HEK293 (cell line): ENCODE measurements around the gene C1orf198.
A peak's percentile ranks its signal among the peaks of the same experiment; 100 is the strongest.

Experiments used
- HOXC10 ChIP-seq: sonication (generic); formaldehyde crosslinking; IDR thresholded peaks from 2 replicates; pipeline ENCODE4 v1.8.1; 2023; ENCODE audit warnings: mild to moderate bottlenecking, missing genetic modification reagents
- KLF17 ChIP-seq: fragments of 450-650 bp; formaldehyde crosslinking; IDR thresholded peaks from 2 replicates; pipeline ENCODE4 v1.5.1; 2016; ENCODE audit warnings: missing biosample characterization, missing genetic modification characterization
- PRDM1 ChIP-seq: fragments of 450-650 bp; formaldehyde crosslinking; IDR thresholded peaks from 2 replicates; pipeline ENCODE4; 2016; ENCODE audit warnings: missing biosample characterization, missing genetic modification characterization
- PRDM6 ChIP-seq: fragments of 450-650 bp; formaldehyde crosslinking; IDR thresholded peaks from 2 replicates; pipeline ENCODE4 v1.5.1; 2017; ENCODE audit warnings: missing biosample characterization, missing genetic modification characterization
- ZFP69B ChIP-seq: fragments of 450-650 bp; formaldehyde crosslinking; IDR thresholded peaks from 2 replicates; pipeline ENCODE4 v1.5.1; 2016; ENCODE audit warnings: missing biosample characterization, missing genetic modification characterization
- ZNF114 ChIP-seq: fragments of 450-650 bp; formaldehyde crosslinking; IDR thresholded peaks from 2 replicates; pipeline ENCODE4 v1.5.0; 2017; ENCODE audit warnings: missing biosample characterization, missing genetic modification characterization
- ZNF132 ChIP-seq: fragments of 450-650 bp; formaldehyde crosslinking; IDR thresholded peaks from 2 replicates; pipeline ENCODE4 v1.5.1; 2017; ENCODE audit warnings: missing biosample characterization, missing genetic modification characterization, borderline replicate concordance
- ZNF26 ChIP-seq: fragments of 450-650 bp; formaldehyde crosslinking; IDR thresholded peaks from 2 replicates; pipeline ENCODE4 v1.5.1; 2016; ENCODE audit warnings: missing biosample characterization, missing genetic modification characterization
- ZNF292 ChIP-seq: fragments of 450-650 bp; formaldehyde crosslinking; IDR thresholded peaks from 2 replicates; pipeline ENCODE4 v1.5.1; 2016; ENCODE audit warnings: low read depth, missing biosample characterization, missing genetic modification characterization, borderline replicate concordance
- ZNF394 ChIP-seq: fragments of 450-650 bp; formaldehyde crosslinking; IDR thresholded peaks from 2 replicates; pipeline ENCODE4 v1.5.1; 2016; ENCODE audit warnings: missing biosample characterization, missing genetic modification characterization, mild to moderate bottlenecking, moderate library complexity, borderline replicate concordance
- ZNF404 ChIP-seq: fragments of 450-650 bp; formaldehyde crosslinking; IDR thresholded peaks from 2 replicates; pipeline ENCODE4 v1.5.1; 2017; ENCODE audit warnings: missing biosample characterization, missing genetic modification characterization
- ZNF423 ChIP-seq: fragments of 450-650 bp; formaldehyde crosslinking; IDR thresholded peaks from 2 replicates; pipeline ENCODE4 v1.5.1; 2016; ENCODE audit warnings: missing biosample characterization, missing genetic modification characterization
- ZNF426 ChIP-seq: fragments of 450-650 bp; formaldehyde crosslinking; IDR thresholded peaks from 2 replicates; pipeline ENCODE4 v1.5.1; 2017; ENCODE audit warnings: missing biosample characterization, missing genetic modification characterization, mild to moderate bottlenecking, inconsistent platforms, moderate library complexity
- ZNF433 ChIP-seq: fragments of 450-650 bp; formaldehyde crosslinking; IDR thresholded peaks from 2 replicates; pipeline ENCODE4 v1.5.1; 2016; ENCODE audit warnings: missing biosample characterization, missing genetic modification characterization, low read depth
- ZNF449 ChIP-seq: fragments of 450-650 bp; formaldehyde crosslinking; IDR thresholded peaks from 2 replicates; pipeline ENCODE4 v1.5.1; 2017; ENCODE audit warnings: missing biosample characterization, mild to moderate bottlenecking, missing genetic modification characterization, moderate library complexity
- ZNF555 ChIP-seq: fragments of 450-650 bp; formaldehyde crosslinking; conservative IDR thresholded peaks from 2 replicates; pipeline ENCODE4 v1.5.1; 2017; ENCODE audit warnings: missing biosample characterization, mild to moderate bottlenecking, missing genetic modification characterization, inconsistent platforms
- TF ChIP-seq, protein P1 (sequence below): fragments of 450-650 bp; formaldehyde crosslinking; IDR thresholded peaks from 2 replicates; pipeline ENCODE4 v1.5.1; 2016; ENCODE audit warnings: missing biosample characterization, missing genetic modification characterization
- TF ChIP-seq, protein P2 (sequence below): fragments of 450-650 bp; formaldehyde crosslinking; IDR thresholded peaks from 2 replicates; pipeline ENCODE4 v1.5.1; 2016; ENCODE audit warnings: missing biosample characterization, missing genetic modification characterization
- TF ChIP-seq, protein P3 (sequence below): fragments of 450-650 bp; formaldehyde crosslinking; IDR thresholded peaks from 2 replicates; pipeline ENCODE4 v1.5.1; 2016; ENCODE audit warnings: missing biosample characterization, missing genetic modification characterization
- TF ChIP-seq, protein P4 (sequence below): fragments of 450-650 bp; formaldehyde crosslinking; conservative IDR thresholded peaks from 2 replicates; pipeline ENCODE4 v1.5.1; 2016; ENCODE audit warnings: low read depth, missing biosample characterization, missing genetic modification characterization

Gene C1orf198

GRCh38 chr1:230867903-230868735, at the start of gene C1orf198 (continued):
- TF ChIP-seq ZNF404 (no peak), ZNF449 (peak; percentile 53; the same call in 1 of the 2 replicates), ZNF132 (tag by site-specific recombination) (no peak), ZFP69B (tag by site-specific recombination) (peak; percentile 82), ZNF292 (tag by site-specific recombination) (no peak), ZNF555 (tag by site-specific recombination) (no peak), ZNF26 (tag by site-specific recombination) (no peak), PRDM6 (tag by site-specific recombination) (no peak), PRDM1 (tag by site-specific recombination) (no peak), ZNF433 (tag by site-specific recombination) (no peak), ZNF426 (tag by site-specific recombination) (no peak), KLF17 (tag by site-specific recombination) (peak; percentile 85), ZNF394 (tag by site-specific recombination) (no peak), HOXC10 (CRISPR knock-in tag) (no peak), ZNF423 (tag by site-specific recombination) (peak; percentile 52; the same call in 1 of the 2 replicates), ZNF114 (tag by site-specific recombination) (no peak)
- TF ChIP-seq, protein P1, sequence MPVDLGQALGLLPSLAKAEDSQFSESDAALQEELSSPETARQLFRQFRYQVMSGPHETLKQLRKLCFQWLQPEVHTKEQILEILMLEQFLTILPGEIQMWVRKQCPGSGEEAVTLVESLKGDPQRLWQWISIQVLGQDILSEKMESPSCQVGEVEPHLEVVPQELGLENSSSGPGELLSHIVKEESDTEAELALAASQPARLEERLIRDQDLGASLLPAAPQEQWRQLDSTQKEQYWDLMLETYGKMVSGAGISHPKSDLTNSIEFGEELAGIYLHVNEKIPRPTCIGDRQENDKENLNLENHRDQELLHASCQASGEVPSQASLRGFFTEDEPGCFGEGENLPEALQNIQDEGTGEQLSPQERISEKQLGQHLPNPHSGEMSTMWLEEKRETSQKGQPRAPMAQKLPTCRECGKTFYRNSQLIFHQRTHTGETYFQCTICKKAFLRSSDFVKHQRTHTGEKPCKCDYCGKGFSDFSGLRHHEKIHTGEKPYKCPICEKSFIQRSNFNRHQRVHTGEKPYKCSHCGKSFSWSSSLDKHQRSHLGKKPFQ, result no peak
- TF ChIP-seq, protein P2, sequence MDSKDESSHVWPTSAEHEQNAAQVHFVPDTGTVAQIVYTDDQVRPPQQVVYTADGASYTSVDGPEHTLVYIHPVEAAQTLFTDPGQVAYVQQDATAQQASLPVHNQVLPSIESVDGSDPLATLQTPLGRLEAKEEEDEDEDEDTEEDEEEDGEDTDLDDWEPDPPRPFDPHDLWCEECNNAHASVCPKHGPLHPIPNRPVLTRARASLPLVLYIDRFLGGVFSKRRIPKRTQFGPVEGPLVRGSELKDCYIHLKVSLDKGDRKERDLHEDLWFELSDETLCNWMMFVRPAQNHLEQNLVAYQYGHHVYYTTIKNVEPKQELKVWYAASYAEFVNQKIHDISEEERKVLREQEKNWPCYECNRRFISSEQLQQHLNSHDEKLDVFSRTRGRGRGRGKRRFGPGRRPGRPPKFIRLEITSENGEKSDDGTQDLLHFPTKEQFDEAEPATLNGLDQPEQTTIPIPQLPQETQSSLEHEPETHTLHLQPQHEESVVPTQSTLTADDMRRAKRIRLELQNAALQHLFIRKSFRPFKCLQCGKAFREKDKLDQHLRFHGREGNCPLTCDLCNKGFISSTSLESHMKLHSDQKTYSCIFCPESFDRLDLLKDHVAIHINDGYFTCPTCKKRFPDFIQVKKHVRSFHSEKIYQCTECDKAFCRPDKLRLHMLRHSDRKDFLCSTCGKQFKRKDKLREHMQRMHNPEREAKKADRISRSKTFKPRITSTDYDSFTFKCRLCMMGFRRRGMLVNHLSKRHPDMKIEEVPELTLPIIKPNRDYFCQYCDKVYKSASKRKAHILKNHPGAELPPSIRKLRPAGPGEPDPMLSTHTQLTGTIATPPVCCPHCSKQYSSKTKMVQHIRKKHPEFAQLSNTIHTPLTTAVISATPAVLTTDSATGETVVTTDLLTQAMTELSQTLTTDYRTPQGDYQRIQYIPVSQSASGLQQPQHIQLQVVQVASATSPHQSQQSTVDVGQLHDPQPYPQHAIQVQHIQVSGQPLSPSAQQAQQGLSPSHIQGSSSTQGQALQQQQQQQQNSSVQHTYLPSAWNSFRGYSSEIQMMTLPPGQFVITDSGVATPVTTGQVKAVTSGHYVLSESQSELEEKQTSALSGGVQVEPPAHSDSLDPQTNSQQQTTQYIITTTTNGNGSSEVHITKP (tag by site-specific recombination), result peak; percentile 92
- TF ChIP-seq, protein P3, sequence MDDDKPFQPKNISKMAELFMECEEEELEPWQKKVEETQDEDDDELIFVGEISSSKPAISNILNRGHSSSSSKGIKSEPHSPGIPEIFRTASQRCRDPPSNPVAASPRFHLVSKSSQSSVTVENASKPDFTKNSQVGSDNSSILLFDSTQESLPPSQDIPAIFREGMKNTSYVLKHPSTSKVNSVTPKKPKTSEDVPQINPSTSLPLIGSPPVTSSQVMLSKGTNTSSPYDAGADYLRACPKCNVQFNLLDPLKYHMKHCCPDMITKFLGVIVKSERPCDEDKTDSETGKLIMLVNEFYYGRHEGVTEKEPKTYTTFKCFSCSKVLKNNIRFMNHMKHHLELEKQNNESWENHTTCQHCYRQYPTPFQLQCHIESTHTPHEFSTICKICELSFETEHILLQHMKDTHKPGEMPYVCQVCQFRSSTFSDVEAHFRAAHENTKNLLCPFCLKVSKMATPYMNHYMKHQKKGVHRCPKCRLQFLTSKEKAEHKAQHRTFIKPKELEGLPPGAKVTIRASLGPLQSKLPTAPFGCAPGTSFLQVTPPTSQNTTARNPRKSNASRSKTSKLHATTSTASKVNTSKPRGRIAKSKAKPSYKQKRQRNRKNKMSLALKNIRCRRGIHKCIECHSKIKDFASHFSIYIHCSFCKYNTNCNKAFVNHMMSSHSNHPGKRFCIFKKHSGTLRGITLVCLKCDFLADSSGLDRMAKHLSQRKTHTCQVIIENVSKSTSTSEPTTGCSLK, result no peak
- TF ChIP-seq, protein P4, sequence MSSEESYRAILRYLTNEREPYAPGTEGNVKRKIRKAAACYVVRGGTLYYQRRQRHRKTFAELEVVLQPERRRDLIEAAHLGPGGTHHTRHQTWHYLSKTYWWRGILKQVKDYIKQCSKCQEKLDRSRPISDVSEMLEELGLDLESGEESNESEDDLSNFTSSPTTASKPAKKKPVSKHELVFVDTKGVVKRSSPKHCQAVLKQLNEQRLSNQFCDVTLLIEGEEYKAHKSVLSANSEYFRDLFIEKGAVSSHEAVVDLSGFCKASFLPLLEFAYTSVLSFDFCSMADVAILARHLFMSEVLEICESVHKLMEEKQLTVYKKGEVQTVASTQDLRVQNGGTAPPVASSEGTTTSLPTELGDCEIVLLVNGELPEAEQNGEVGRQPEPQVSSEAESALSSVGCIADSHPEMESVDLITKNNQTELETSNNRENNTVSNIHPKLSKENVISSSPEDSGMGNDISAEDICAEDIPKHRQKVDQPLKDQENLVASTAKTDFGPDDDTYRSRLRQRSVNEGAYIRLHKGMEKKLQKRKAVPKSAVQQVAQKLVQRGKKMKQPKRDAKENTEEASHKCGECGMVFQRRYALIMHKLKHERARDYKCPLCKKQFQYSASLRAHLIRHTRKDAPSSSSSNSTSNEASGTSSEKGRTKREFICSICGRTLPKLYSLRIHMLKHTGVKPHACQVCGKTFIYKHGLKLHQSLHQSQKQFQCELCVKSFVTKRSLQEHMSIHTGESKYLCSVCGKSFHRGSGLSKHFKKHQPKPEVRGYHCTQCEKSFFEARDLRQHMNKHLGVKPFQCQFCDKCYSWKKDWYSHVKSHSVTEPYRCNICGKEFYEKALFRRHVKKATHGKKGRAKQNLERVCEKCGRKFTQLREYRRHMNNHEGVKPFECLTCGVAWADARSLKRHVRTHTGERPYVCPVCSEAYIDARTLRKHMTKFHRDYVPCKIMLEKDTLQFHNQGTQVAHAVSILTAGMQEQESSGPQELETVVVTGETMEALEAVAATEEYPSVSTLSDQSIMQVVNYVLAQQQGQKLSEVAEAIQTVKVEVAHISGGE (tag by site-specific recombination), result no peak
